SK-N-SH treated with all-trans-retinoic acid at 6 μM for 48 hours (cell line): ENCODE measurements around the gene KIRREL3.

Experiments
- ATAC-seq: fragments of 200-7000 bp; cut with Tn5 transposase; 3 replicates; pipeline ENCODE4 v1.9.1; 2020; ENCODE audit warnings: mild to moderate bottlenecking, moderate library complexity
- BACH2 ChIP-seq: fragments of 250-450 bp; sonication (Bioruptor Pico); IDR thresholded peaks from 2 replicates; pipeline ENCODE4 v1.9.0; 2021; ENCODE audit warnings: mild to moderate bottlenecking, borderline replicate concordance
- CSDC2 ChIP-seq: fragments of 250-450 bp; sonication (Bioruptor Pico); IDR thresholded peaks from 2 replicates; pipeline ENCODE4 v1.5.0; 2020; ENCODE audit warnings: mild to moderate bottlenecking, moderate library complexity
- CSRNP3 ChIP-seq: fragments of 250-450 bp; sonication (Bioruptor Pico); IDR thresholded peaks from 2 replicates; pipeline ENCODE4 v1.5.1; 2021; ENCODE audit warnings: mild to moderate bottlenecking, moderate library complexity
- ESRRG ChIP-seq: fragments of 250-450 bp; sonication (Bioruptor Pico); IDR thresholded peaks from 2 replicates; pipeline ENCODE4 v1.6.1; 2021; ENCODE audit warnings: mild to moderate bottlenecking
- GLIS3 ChIP-seq: fragments of 250-450 bp; sonication (Bioruptor Pico); IDR thresholded peaks from 2 replicates; pipeline ENCODE4 v1.5.0; 2020; ENCODE audit warnings: mild to moderate bottlenecking, moderate library complexity
- ISL1 ChIP-seq: fragments of 250-450 bp; sonication (Bioruptor Pico); IDR thresholded peaks from 2 replicates; pipeline ENCODE4 v2.1.2; 2022; ENCODE audit warnings: mild to moderate bottlenecking, moderate library complexity
- OSR1 ChIP-seq: fragments of 250-450 bp; sonication (Bioruptor Pico); IDR thresholded peaks from 2 replicates; pipeline ENCODE4 v1.8.0; 2022; ENCODE audit warnings: moderate library complexity, mild to moderate bottlenecking, inconsistent platforms
- PATZ1 ChIP-seq: fragments of 250-450 bp; sonication (Bioruptor Pico); IDR thresholded peaks from 2 replicates; pipeline ENCODE4 v1.8.0; 2020; ENCODE audit warnings: mild to moderate bottlenecking, moderate library complexity, borderline replicate concordance
- SNAI2 ChIP-seq: fragments of 250-450 bp; sonication (Bioruptor Pico); IDR thresholded peaks from 2 replicates; pipeline ENCODE4 v1.5.0; 2020; ENCODE audit warnings: mild to moderate bottlenecking, moderate library complexity
- TCF4 ChIP-seq: fragments of 250-450 bp; sonication (Bioruptor Pico); IDR thresholded peaks from 2 replicates; pipeline ENCODE4 v1.8.0; 2021; ENCODE audit warnings: mild to moderate bottlenecking, moderate library complexity, borderline replicate concordance
- TOX ChIP-seq: fragments of 250-450 bp; sonication (Bioruptor Pico); IDR thresholded peaks from 2 replicates; pipeline ENCODE4 v1.8.0; 2021; ENCODE audit warnings: mild to moderate bottlenecking, moderate library complexity, borderline replicate concordance
- ZC3H10 ChIP-seq: fragments of 250-450 bp; sonication (Bioruptor Pico); IDR thresholded peaks from 2 replicates; pipeline ENCODE4 v1.5.1; 2021; ENCODE audit warnings: mild to moderate bottlenecking, moderate library complexity
- ZFP30 ChIP-seq: fragments of 450-650 bp; formaldehyde crosslinking; IDR thresholded peaks from 2 replicates; pipeline ENCODE4 v1.5.0; 2022; ENCODE audit warnings: mild to moderate bottlenecking, moderate library complexity
- ZNF70 ChIP-seq: fragments of 450-650 bp; formaldehyde crosslinking; IDR thresholded peaks from 2 replicates; pipeline ENCODE4 v1.5.0; 2020; ENCODE audit warnings: mild to moderate bottlenecking, moderate library complexity
- ZNF8 ChIP-seq: fragments of 450-650 bp; formaldehyde crosslinking; IDR thresholded peaks from 2 replicates; pipeline ENCODE4 v1.5.0; 2020; ENCODE audit warnings: mild to moderate bottlenecking, moderate library complexity
- TF ChIP-seq, protein P1 (sequence below): fragments of 250-450 bp; sonication (Bioruptor Pico); IDR thresholded peaks from 2 replicates; pipeline ENCODE4 v1.5.0; 2020; ENCODE audit warnings: mild to moderate bottlenecking, moderate library complexity
- TF ChIP-seq, protein P2 (sequence below): fragments of 250-450 bp; sonication (Bioruptor Pico); IDR thresholded peaks from 2 replicates; pipeline ENCODE4 v1.8.0; 2021; ENCODE audit warnings: low read depth, mild to moderate bottlenecking, moderate library complexity, borderline replicate concordance
- TF ChIP-seq, protein P3 (sequence below): fragments of 250-450 bp; sonication (Bioruptor Pico); IDR thresholded peaks from 2 replicates; pipeline ENCODE4 v1.5.1; 2020; ENCODE audit warnings: low read depth, mild to moderate bottlenecking, moderate library complexity

Gene KIRREL3

GRCh38 chr11:126560221-126560620, 440.3 kb downstream of the KIRREL3 start (continued):
- no peak for TF ChIP-seq CSRNP3 (CRISPR knock-in tag)

- TF ChIP-seq, protein P1, sequence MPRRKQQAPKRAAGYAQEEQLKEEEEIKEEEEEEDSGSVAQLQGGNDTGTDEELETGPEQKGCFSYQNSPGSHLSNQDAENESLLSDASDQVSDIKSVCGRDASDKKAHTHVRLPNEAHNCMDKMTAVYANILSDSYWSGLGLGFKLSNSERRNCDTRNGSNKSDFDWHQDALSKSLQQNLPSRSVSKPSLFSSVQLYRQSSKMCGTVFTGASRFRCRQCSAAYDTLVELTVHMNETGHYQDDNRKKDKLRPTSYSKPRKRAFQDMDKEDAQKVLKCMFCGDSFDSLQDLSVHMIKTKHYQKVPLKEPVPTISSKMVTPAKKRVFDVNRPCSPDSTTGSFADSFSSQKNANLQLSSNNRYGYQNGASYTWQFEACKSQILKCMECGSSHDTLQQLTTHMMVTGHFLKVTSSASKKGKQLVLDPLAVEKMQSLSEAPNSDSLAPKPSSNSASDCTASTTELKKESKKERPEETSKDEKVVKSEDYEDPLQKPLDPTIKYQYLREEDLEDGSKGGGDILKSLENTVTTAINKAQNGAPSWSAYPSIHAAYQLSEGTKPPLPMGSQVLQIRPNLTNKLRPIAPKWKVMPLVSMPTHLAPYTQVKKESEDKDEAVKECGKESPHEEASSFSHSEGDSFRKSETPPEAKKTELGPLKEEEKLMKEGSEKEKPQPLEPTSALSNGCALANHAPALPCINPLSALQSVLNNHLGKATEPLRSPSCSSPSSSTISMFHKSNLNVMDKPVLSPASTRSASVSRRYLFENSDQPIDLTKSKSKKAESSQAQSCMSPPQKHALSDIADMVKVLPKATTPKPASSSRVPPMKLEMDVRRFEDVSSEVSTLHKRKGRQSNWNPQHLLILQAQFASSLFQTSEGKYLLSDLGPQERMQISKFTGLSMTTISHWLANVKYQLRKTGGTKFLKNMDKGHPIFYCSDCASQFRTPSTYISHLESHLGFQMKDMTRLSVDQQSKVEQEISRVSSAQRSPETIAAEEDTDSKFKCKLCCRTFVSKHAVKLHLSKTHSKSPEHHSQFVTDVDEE (CRISPR knock-in tag) = no peak
- TF ChIP-seq ISL1 (CRISPR knock-in tag) = no peak
- no peak for TF ChIP-seq ZNF8 (CRISPR knock-in tag)
- TF ChIP-seq OSR1 (CRISPR knock-in tag) = no peak
- no peak for TF ChIP-seq ZNF70 (CRISPR knock-in tag)
- TF ChIP-seq CSRNP3 (CRISPR knock-in tag) = no peak
- TF ChIP-seq ESRRG (CRISPR knock-in tag) = no peak
- TF ChIP-seq SNAI2 (CRISPR knock-in tag) = no peak
- no peak for TF ChIP-seq CSDC2
- TF ChIP-seq ZC3H10 (CRISPR knock-in tag) = no peak
- TF ChIP-seq PATZ1 (CRISPR knock-in tag) = no peak
- TF ChIP-seq ZFP30 (CRISPR knock-in tag) = no peak
- TF ChIP-seq, protein P2, sequence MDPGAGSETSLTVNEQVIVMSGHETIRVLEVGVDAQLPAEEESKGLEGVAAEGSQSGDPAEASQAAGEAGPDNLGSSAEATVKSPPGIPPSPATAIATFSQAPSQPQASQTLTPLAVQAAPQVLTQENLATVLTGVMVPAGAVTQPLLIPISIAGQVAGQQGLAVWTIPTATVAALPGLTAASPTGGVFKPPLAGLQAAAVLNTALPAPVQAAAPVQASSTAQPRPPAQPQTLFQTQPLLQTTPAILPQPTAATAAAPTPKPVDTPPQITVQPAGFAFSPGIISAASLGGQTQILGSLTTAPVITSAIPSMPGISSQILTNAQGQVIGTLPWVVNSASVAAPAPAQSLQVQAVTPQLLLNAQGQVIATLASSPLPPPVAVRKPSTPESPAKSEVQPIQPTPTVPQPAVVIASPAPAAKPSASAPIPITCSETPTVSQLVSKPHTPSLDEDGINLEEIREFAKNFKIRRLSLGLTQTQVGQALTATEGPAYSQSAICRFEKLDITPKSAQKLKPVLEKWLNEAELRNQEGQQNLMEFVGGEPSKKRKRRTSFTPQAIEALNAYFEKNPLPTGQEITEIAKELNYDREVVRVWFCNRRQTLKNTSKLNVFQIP (CRISPR knock-in tag) = no peak
- no peak for TF ChIP-seq TCF4
- no peak for TF ChIP-seq TOX
- no peak for ATAC-seq
These were observed 451.7 kb downstream of the KIRREL3 start for GRCh38 chr11:126548581-126549550.

DNA sequence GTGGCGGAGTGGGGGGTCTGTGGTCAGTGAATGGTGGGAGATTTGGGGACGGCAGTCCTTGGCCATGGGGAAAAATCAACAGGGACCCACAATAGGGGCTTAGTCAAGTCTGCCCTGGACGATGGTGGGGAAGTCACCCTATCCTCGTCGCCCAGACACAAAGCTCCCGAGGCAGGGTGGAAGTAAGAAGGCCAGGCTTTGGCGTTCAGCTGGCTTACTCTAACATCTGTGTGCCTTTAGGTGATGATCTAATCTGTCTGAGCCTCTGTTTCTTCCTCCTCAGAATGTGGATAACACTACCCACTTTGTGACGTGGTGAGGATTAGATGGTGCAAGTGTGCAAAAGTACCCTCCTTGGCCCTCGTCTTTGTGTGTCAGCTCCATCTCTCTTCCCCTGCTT, 452.9 kb downstream of the KIRREL3 start:
- no peak for ATAC-seq
- TF ChIP-seq ZNF8 (CRISPR knock-in tag) = no peak
- no peak for TF ChIP-seq PATZ1 (CRISPR knock-in tag)
- TF ChIP-seq CSDC2 = no peak
- no peak for TF ChIP-seq BACH2 (CRISPR knock-in tag)
- no peak for TF ChIP-seq OSR1 (CRISPR knock-in tag)
- TF ChIP-seq ZFP30 (CRISPR knock-in tag) = no peak
- TF ChIP-seq, protein P3, sequence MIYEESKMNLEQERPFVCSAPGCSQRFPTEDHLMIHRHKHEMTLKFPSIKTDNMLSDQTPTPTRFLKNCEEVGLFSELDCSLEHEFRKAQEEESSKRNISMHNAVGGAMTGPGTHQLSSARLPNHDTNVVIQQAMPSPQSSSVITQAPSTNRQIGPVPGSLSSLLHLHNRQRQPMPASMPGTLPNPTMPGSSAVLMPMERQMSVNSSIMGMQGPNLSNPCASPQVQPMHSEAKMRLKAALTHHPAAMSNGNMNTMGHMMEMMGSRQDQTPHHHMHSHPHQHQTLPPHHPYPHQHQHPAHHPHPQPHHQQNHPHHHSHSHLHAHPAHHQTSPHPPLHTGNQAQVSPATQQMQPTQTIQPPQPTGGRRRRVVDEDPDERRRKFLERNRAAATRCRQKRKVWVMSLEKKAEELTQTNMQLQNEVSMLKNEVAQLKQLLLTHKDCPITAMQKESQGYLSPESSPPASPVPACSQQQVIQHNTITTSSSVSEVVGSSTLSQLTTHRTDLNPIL (CRISPR knock-in tag) = no peak
- no peak for TF ChIP-seq GLIS3 (CRISPR knock-in tag)
- no peak for TF ChIP-seq ESRRG (CRISPR knock-in tag)
